IPS DF 4.7 (cell line): Measurements from ENCODE around the gene SLC1A2.
A peak's percentile ranks its signal among the peaks of the same experiment; 100 is the strongest.

ENCODE experiments used
- DNase-seq: peaks from one replicate; pipeline ENCODE4 v3.0.0-alpha.2; 2013; ENCODE audit warnings: low spot score; ENCODE audit errors: extremely low read depth

SLC1A2 gene

GRCh38 chr11:35330156-35330889, 89.0 kb downstream of the SLC1A2 start:
- peak; percentile 44 for DNase-seq

GRCh38 chr11:35327829-35328228, 91.5 kb downstream of the SLC1A2 start:
- no peak for DNase-seq

GRCh38 chr11:35326266-35326879, 93.0 kb downstream of the SLC1A2 start:
- no peak for DNase-seq

GRCh38 chr11:35324981-35325380, 94.4 kb downstream of the SLC1A2 start:
- DNase-seq, result no peak

GRCh38 chr11:35324183-35324886, 95.0 kb downstream of the SLC1A2 start:
- no peak for DNase-seq

- no peak for DNase-seq
Measured at GRCh38 chr11:35323076-35323868, 96.1 kb downstream of the SLC1A2 start.

- no peak for DNase-seq
Measured at GRCh38 chr11:35322318-35322979, 96.9 kb downstream of the SLC1A2 start.

GRCh38 chr11:35321532-35322317, 97.6 kb downstream of the SLC1A2 start:
- DNase-seq, result no peak

- no peak for DNase-seq
Measured at GRCh38 chr11:35321111-35321510, 98.2 kb downstream of the SLC1A2 start.

GRCh38 chr11:35318977-35319925, 100.1 kb downstream of the SLC1A2 start:
- DNase-seq, result no peak

GRCh38 chr11:35318309-35318708, 101.0 kb downstream of the SLC1A2 start:
- no peak for DNase-seq

GRCh38 chr11:35317253-35317652, 102.1 kb downstream of the SLC1A2 start:
- no peak for DNase-seq

GRCh38 chr11:35316161-35316560, 103.2 kb downstream of the SLC1A2 start:
- no peak for DNase-seq

- DNase-seq, result no peak
Measured at GRCh38 chr11:35313760-35314153, 105.6 kb downstream of the SLC1A2 start.

GRCh38 chr11:35313066-35313759, 106.1 kb downstream of the SLC1A2 start:
- no peak for DNase-seq

- no peak for DNase-seq
Measured at GRCh38 chr11:35311331-35311730, 108.0 kb downstream of the SLC1A2 start.

GRCh38 chr11:35308157-35308556, 111.2 kb downstream of the SLC1A2 start:
- DNase-seq, result no peak

GRCh38 chr11:35307221-35307621, 112.1 kb downstream of the SLC1A2 start:
- DNase-seq, result no peak
